AG10803 (cell line): ENCODE measurements around the gene AP2M1.
"Not testable (repeated sequence)": the region's sequence is repeated elsewhere in the genome, so short reads cannot be mapped to it uniquely, and the experiment has no call there.

Experiments
- DNase-seq: peaks from one replicate; pipeline ENCODE4 v3.0.0; 2010; ENCODE audit warnings: low read depth
- H3K4me3 ChIP-seq: 2 replicates; pipeline ENCODE4 v1.5.1; 2011; ENCODE audit warnings: mild to moderate bottlenecking, low read length, control low read depth
- TF ChIP-seq, protein P1 (sequence below): conservative IDR thresholded peaks from 2 replicates; pipeline ENCODE4 v1.5.1; 2011; ENCODE audit warnings: mild to moderate bottlenecking, low read length, control low read depth, inconsistent platforms

The AP2M1 gene

DNA sequence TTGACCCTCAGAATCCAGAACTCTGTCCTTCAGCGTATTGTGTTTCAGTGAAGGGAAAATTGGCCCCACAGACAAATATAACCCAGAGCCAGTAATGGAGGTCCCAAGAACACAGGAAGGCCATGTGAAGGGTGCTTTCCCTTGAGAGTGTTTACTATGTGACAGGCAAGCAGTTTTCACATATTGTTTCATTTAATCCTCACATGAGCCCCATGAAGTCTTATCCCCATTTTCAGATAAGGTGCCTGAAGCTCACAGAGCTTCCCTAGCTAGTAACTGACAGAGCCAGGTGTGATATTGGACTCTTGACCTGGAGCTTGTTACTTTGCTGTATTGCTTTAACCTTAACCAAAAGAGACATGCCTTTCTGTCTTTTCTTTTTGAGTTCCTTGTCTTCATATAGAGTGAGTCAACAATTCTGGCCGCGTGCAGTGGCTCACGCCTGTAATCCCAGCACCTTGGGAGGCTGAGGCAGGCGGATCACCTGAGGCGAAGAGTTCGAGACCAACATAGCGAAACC is 28.8 kb upstream of the AP2M1 start:
- no peak for DNase-seq
- TF ChIP-seq, protein P1, sequence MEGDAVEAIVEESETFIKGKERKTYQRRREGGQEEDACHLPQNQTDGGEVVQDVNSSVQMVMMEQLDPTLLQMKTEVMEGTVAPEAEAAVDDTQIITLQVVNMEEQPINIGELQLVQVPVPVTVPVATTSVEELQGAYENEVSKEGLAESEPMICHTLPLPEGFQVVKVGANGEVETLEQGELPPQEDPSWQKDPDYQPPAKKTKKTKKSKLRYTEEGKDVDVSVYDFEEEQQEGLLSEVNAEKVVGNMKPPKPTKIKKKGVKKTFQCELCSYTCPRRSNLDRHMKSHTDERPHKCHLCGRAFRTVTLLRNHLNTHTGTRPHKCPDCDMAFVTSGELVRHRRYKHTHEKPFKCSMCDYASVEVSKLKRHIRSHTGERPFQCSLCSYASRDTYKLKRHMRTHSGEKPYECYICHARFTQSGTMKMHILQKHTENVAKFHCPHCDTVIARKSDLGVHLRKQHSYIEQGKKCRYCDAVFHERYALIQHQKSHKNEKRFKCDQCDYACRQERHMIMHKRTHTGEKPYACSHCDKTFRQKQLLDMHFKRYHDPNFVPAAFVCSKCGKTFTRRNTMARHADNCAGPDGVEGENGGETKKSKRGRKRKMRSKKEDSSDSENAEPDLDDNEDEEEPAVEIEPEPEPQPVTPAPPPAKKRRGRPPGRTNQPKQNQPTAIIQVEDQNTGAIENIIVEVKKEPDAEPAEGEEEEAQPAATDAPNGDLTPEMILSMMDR, result no peak
- H3K4me3 ChIP-seq, result no peak overlapping the region

DNA sequence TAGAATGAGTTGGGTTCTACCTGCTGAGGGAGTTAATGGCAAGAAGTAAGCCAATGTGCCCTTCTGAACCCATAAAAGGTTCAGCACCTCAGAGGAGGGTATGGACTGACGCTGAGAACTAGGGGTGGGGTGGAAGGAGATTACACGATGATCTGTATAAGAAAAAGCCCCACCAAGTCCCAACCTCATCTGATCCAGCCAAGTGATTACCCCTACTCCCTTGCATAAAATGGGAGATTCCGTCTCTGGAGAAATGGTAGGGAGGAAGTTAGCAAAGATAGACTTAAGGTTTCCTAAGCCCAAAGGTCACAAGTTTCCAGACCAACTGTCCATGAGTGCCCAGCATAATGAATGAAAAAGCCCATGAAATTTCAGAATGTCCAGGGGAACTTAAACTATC is 26.6 kb upstream of the AP2M1 start:
- no peak for DNase-seq
- H3K4me3 ChIP-seq, result no peak overlapping the region
- TF ChIP-seq, protein P1, result no peak

DNA sequence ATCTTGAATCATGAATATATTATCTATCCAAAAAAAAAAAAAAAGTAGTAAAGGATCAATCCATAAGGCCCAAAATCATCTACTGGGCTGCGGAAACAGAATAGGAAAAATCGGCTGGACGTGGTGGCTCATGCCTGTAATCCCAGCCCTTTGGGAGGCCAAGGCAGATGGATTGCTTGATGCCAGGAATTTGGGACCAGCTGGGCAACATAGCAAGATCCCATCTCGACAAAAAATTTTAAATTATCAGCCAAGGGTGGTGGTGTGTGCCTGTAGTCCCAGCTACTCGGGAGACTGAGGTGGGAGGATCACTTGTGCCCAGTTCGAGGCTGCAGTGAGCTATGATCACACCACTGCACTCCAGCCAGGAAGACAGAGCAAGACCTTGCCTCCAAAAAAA is 25.5 kb upstream of the AP2M1 start:
- H3K4me3 ChIP-seq, result no peak overlapping the region
- TF ChIP-seq, protein P1, result no peak
- no peak for DNase-seq

DNA sequence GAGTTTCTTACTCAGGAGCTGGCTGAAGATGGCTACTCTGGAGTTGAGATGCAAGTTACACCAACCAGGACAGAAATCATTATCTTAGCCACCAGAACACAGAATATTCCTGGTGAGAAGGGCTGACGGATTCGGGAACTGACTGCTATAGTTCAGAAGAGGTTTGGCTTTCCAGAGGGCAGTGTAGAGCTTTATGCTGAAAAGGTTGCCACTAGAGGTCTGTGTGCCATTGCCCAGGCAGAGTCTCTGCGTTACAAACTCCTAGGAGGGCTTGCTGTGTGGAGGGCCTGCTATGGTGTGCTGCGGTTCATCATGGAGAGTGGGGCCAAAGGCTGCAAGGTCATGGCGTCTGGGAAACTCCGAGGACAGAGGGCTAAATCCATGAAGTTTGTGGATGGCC is 24.9 kb upstream of the AP2M1 start:
- TF ChIP-seq, protein P1, result peak; percentile 45
- H3K4me3 ChIP-seq, result not testable (repeated sequence)
- peak; percentile 40 for DNase-seq

DNA sequence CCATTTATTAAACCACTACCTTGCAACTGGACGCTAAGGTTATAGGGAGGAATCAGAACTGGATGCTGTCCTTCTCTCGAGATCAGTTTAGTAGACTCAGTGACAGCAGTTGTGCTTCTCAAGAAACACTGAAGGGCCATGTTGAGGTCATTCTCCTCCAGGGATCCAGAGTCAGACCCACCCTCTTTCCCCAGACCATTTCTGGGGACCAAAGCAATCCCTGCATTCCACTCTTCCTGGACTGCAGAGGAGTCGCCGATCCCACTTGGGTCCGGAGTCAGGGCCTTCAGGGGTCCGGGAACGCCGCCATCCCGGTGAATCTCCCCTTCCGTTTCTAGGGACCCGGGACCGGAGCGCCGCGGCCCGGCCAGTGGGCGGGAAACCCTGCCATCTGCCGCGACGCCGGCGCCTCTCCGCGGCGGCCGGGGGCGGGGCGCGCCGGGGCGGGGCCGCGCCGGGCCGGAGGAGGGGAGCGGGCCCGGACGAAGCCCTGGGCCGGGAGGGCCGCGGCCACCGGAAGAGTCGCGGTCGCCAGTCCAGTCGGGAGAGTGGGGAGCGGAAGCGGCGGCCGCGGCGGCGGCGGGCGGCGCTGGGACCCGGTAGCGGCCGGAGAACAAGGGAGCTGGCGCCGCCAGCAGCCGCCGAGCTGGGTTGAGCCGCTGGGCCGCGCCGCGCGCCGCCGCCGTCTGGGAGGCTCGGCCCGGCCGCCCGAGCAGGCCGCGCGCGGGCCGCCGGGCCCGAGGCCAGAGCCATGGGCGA is 19.6 kb upstream of the AP2M1 start, which contains the start of gene DVL3:
Gene DVL3 (plus strand): TSS at position 493 of the 759 bp plus-strand sequence. CDS start 259 bp downstream, at position 752.
- DNase-seq, result peak; percentile 73
- peak within 1 kb of the TSS; percentile 96 for H3K4me3 ChIP-seq
- TF ChIP-seq, protein P1, result no peak

DNA sequence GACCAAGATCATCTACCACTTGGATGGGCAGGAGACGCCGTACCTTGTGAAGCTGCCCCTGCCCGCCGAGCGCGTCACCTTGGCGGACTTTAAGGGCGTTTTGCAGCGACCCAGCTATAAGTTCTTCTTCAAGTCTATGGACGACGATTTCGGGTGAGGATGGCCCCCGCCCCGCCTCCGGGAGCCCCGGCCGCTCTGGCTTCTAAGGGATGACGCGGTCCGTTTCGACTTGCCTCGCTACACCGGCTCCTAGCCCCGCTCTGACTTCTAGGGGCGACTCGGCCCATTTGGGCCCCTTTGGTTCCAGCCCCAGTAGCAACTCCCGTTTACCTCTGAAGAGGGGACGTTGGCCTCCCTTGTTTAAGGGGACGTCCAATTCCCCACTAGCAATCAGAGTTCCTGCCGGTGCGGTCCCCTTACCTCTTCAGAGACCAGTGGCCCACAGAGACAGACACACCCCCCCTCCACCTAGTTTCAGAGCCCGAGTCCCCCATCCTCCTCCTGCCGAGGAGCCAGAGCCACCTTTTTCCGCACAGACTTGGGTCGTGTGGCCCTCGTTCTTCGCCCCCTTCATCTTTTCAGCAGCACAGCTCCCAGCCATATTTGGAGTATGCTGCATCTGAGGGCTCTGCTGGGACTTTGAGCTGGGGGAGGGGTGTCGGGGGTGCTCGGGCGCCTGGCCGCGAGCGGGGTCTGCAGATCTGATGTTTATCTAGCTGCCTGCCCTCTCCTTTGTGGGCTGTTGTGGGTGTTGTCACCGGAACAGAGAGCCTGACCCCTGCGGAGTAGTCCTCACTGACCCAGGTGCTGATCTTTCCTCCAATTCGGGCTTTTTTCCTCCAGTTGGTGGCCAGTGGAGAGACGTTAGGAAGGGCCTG is 18.8 kb upstream of the AP2M1 start:
- DNase-seq, result peak; percentile 28
- peak overlapping the region; percentile 96 for H3K4me3 ChIP-seq
- TF ChIP-seq, protein P1, result no peak
